H1 (cell line): Measurements from ENCODE around the gene SCAPER. TPM values are rescaled to one million over a fixed set of nuclear protein-coding genes. Genes with fewer than 3 reads are reported as not detected.

Experiments
- CTCF ChIA-PET: fragments of 300-600 bp; sonication (Branson Sonifier 250); formaldehyde crosslinking; loops from one replicate; lab custom pipeline; 2021; ENCODE audit not compliant: partially characterized antibody; lab: Charles Lee
- POLR2A ChIA-PET: fragments of 300-600 bp; sonication (Branson Sonifier 250); formaldehyde crosslinking; loops from one replicate; lab custom pipeline; 2021; ENCODE audit warnings: inconsistent platforms; ENCODE audit not compliant: partially characterized antibody; lab: Charles Lee
- DNase-seq, 2 experiments: peaks; one replicate each; pipeline versions ENCODE4 v3.0.0 to v3.0.0-alpha.2; 2010 to 2022; ENCODE audit warnings: low spot score in 2 of 2, low read depth in 1 of 2, mixed read lengths in 1 of 2
- FAIRE-seq: peaks from 2 replicates; lab custom pipeline; 2011; peaks lifted over from hg19 to GRCh38; lab: Jason Lieb, UNC
- H2AFZ ChIP-seq: 2 replicates; pipeline ENCODE4 v1.8.1; 2012; ENCODE audit warnings: low read length, inconsistent platforms
- H2AK5ac ChIP-seq: 2 replicates; pipeline ENCODE4 v1.6.1; 2013; ENCODE audit warnings: low read depth, low read length
- H2BK120ac ChIP-seq: replicated peaks from 2 replicates; pipeline ENCODE3; 2013; ENCODE audit warnings: low read depth, low read length, inconsistent platforms
- H2BK12ac ChIP-seq: 2 replicates; pipeline ENCODE4 v1.6.1; 2013; ENCODE audit warnings: low read depth, low read length
- H2BK15ac ChIP-seq: 2 replicates; pipeline ENCODE4 v1.6.1; 2013; ENCODE audit warnings: low read length
- H2BK20ac ChIP-seq: 2 replicates; pipeline ENCODE4 v1.6.1; 2013; ENCODE audit warnings: low read length
- H2BK5ac ChIP-seq: 2 replicates; pipeline ENCODE4 v1.6.1; 2013; ENCODE audit warnings: low read depth, low read length
- H3K14ac ChIP-seq: 2 replicates; pipeline ENCODE4 v1.6.1; 2013; ENCODE audit warnings: inconsistent platforms; ENCODE audit not compliant: insufficient read length
- H3K18ac ChIP-seq: 2 replicates; pipeline ENCODE4 v1.6.1; 2013; ENCODE audit warnings: low read length; ENCODE audit errors: extremely low read depth
- H3K23ac ChIP-seq: 2 replicates; pipeline ENCODE4 v1.6.1; 2013; ENCODE audit warnings: inconsistent platforms; ENCODE audit not compliant: insufficient read length
- H3K23me2 ChIP-seq: 2 replicates; pipeline ENCODE4 v1.6.1; 2013; ENCODE audit warnings: low read depth, low read length
- H3K27ac ChIP-seq: 2 replicates; pipeline ENCODE4 v1.6.1; 2011; ENCODE audit warnings: low read depth, low read length, inconsistent platforms
- H3K27me3 ChIP-seq, 4 experiments: replicated peaks in 1 of 4; 1 replicate in 1 of 4; 2 replicates in 3 of 4; pipeline versions ENCODE4 v1.6.1 to v1.8.1; 2011 to 2013; ENCODE audit warnings: low read length in 3 of 4, mild to moderate bottlenecking in 3 of 4, inconsistent platforms in 2 of 4, mixed read lengths in 2 of 4, moderate library complexity in 1 of 4; ENCODE audit not compliant: control insufficient read depth in 3 of 4, insufficient read depth in 3 of 4; ENCODE audit errors: extremely low read depth in 1 of 4
- H3K36me3 ChIP-seq, 4 experiments: 2 replicates each; pipeline versions ENCODE4 v1.6.1 to v1.8.1; 2011 to 2013; ENCODE audit warnings: mild to moderate bottlenecking in 4 of 4, low read length in 3 of 4, moderate library complexity in 2 of 4, control low read depth in 1 of 4, inconsistent platforms in 1 of 4; ENCODE audit not compliant: insufficient read depth in 4 of 4, control insufficient read depth in 2 of 4
- H3K4ac ChIP-seq: replicated peaks from 2 replicates; pipeline ENCODE3; 2013; ENCODE audit warnings: low read length, low read depth, mixed read lengths, inconsistent platforms; ENCODE audit not compliant: insufficient read length
- H3K4me1 ChIP-seq, 4 experiments: replicated peaks in 1 of 4; 1 replicate in 1 of 4; 2 replicates in 3 of 4; pipeline versions ENCODE4 v1.6.1 to v1.8.1; 2011 to 2013; ENCODE audit warnings: low read length in 3 of 4, inconsistent platforms in 2 of 4, mixed read lengths in 1 of 4; ENCODE audit not compliant: insufficient read depth in 4 of 4, control insufficient read depth in 3 of 4
- H3K4me2 ChIP-seq, 2 experiments: 2 replicates each; pipeline versions ENCODE4 v1.6.1 to v1.8.1; 2011 to 2013; ENCODE audit warnings: low read depth in 2 of 2, low read length in 2 of 2, control low read depth in 1 of 2, inconsistent platforms in 1 of 2, mild to moderate bottlenecking in 1 of 2; ENCODE audit not compliant: insufficient read depth in 1 of 2
- H3K4me3 ChIP-seq, 4 experiments: fragments of 200-600, 300-600 bp in 1 of 4; sonication (generic), shearing (Covaris generic), sonication (Bioruptor Twin) in 1 of 4; 2 replicates each; pipeline versions ENCODE4 v1.5.1 to v1.8.1; 2011 to 2016; ENCODE audit warnings: low read length in 4 of 4, low read depth in 3 of 4, control low read depth in 2 of 4, inconsistent platforms in 2 of 4, mild to moderate bottlenecking in 2 of 4, mixed read lengths in 1 of 4, moderate library complexity in 1 of 4; ENCODE audit not compliant: insufficient read depth in 2 of 4; ENCODE audit errors: extremely low read depth in 1 of 4
- H3K56ac ChIP-seq: replicated peaks from 2 replicates; pipeline ENCODE3; 2013; ENCODE audit warnings: low read depth, mild to moderate bottlenecking, mixed read lengths, low read length, inconsistent platforms; ENCODE audit not compliant: insufficient read length
- H3K79me1 ChIP-seq: 2 replicates; pipeline ENCODE4 v1.6.1; 2013; ENCODE audit warnings: low read depth, low read length, control low read depth
- H3K79me2 ChIP-seq, 2 experiments: 2 replicates each; pipeline versions ENCODE4 v1.6.1 to v1.8.1; 2012 to 2013; ENCODE audit warnings: low read length in 2 of 2, mild to moderate bottlenecking in 2 of 2, inconsistent platforms in 1 of 2; ENCODE audit not compliant: insufficient read depth in 2 of 2, control insufficient read depth in 1 of 2
- H3K9ac ChIP-seq, 4 experiments: replicated peaks in 1 of 4; 1 replicate in 1 of 4; 2 replicates in 3 of 4; pipeline versions ENCODE4 v1.6.1 to v1.8.1; 2011 to 2013; ENCODE audit warnings: low read depth in 3 of 4, low read length in 3 of 4, control low read depth in 2 of 4, mild to moderate bottlenecking in 2 of 4, moderate library complexity in 2 of 4, inconsistent platforms in 1 of 4; ENCODE audit errors: extremely low read depth in 1 of 4
- H3K9me3 ChIP-seq, 2 experiments: 2 replicates each; pipeline versions ENCODE4 v1.6.1 to v1.8.1; 2012 to 2013; ENCODE audit warnings: mild to moderate bottlenecking in 2 of 2, moderate library complexity in 2 of 2, control low read depth in 1 of 2, inconsistent platforms in 1 of 2, low read depth in 1 of 2, low read length in 1 of 2, mixed read lengths in 1 of 2; ENCODE audit not compliant: insufficient read depth in 2 of 2
- H4K20me1 ChIP-seq, 2 experiments: replicated peaks in 1 of 2; 2 replicates each; pipeline versions ENCODE3 to v1.8.1; 2011 to 2013; ENCODE audit warnings: inconsistent platforms in 2 of 2, low read length in 2 of 2, mild to moderate bottlenecking in 1 of 2; ENCODE audit not compliant: insufficient read depth in 2 of 2, control insufficient read depth in 1 of 2
- H4K5ac ChIP-seq: 2 replicates; pipeline ENCODE4 v1.6.1; 2013; ENCODE audit warnings: low read length, low read depth, mixed read lengths, inconsistent platforms; ENCODE audit not compliant: insufficient read length
- H4K8ac ChIP-seq: 2 replicates; pipeline ENCODE4 v1.8.0; 2013; ENCODE audit warnings: mild to moderate bottlenecking, moderate library complexity, low read length, inconsistent platforms; ENCODE audit not compliant: insufficient read depth; ENCODE audit errors: extremely low read depth
- H4K91ac ChIP-seq: replicated peaks from 2 replicates; pipeline ENCODE3; 2013; ENCODE audit warnings: low read length, mixed read lengths, inconsistent platforms; ENCODE audit not compliant: insufficient read length
- BCL11A ChIP-seq, 2 experiments: IDR thresholded peaks; one replicate each; pipeline ENCODE4 v1.6.1; 2011; ENCODE audit warnings: low read depth in 2 of 2, low read length in 2 of 2, mild to moderate bottlenecking in 2 of 2
- SRF ChIP-seq: IDR thresholded peaks from 2 replicates; pipeline ENCODE4 v1.6.1; 2011; ENCODE audit warnings: mild to moderate bottlenecking, low read depth, low read length, moderate library complexity
- WGBS, 2 experiments: shearing (Covaris generic) in 1 of 2; methylation state at CpG; one replicate each; pipeline versions ENCODE4 v1.1.6 to v1.1.7; 2013 to 2015; ENCODE audit warnings: low lambda C conversion rate in 2 of 2, mixed read lengths in 2 of 2, inconsistent platforms in 1 of 2, low coverage in 1 of 2, missing lambda C conversion rate in 1 of 2; ENCODE audit not compliant: insufficient replicate concordance in 2 of 2, insufficient coverage in 1 of 2, insufficient read length in 1 of 2; ENCODE audit errors: extremely low coverage in 1 of 2, missing lambda C conversion rate in 1 of 2; 5-methylcytosine and 5-hydroxymethylcytosine counted together
- polyA plus RNA-seq, 7 experiments: library from polyadenylated mRNA; depleted of rRNA in 3 of 7; stranded (reverse) in 5 of 7; unstranded in 2 of 7; fragments of >200 nt in 5 of 7; fragments of 200-250 nt in 2 of 7; gene quantifications; 1 replicate in 5 of 7; 2 replicates in 1 of 7; 4 replicates in 1 of 7; pipeline versions ENCODE4 v1.2.1 to v1.2.3, GENCODE V29; 2011 to 2013; ENCODE audit warnings: missing spikeins in 2 of 7, mixed read lengths in 2 of 7
- total RNA-seq: library from RNA; stranded (reverse); fragmentation: NEBNext Ultra II Directional; extraction: Animal tissue kit (Norgen Biotek cat#: 25700); gene quantifications from 2 replicates; pipeline ENCODE4 v1.2.1, GENCODE V29; 2021

Gene SCAPER
- total and polyA plus RNA-seq, 2 of the 8 experiments (the other 6 are each of a cell fraction or from before 2014, with no cell fraction given) = 1.6 to 6.8 TPM

DNA sequence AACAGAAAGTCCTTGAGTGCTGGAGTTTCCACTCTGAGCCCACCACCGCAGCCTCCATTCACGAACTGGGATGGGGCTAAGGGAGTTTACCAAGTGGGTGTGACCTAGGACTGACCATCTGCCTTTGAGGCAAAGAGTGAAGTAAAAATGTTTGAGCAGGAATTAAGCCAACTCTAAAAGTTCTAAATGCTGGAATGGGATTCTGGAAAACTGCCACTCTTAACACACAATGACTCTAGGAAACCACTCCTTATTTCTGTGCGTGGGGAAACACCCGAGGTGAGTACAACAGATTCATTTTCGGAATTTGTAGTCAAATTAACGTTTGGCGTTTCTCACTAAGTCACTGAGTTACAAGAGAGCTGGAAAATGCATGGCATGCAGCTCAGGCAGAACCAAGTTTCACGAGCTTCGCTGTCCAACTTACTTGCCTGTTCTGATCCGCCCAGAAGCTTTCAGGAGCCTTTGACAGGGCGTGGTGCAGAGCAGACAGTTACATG, 537.0 kb downstream of the SCAPER start:
- H3K4me2 ChIP-seq = no peak overlapping the region
- H3K79me1 ChIP-seq = no peaks in the 10 kb centered on the region
- no peak overlapping the region for H2BK20ac ChIP-seq
- no peak for FAIRE-seq
- DNase-seq = no peak
- no peaks in the 10 kb centered on the region for H3K79me2 ChIP-seq
- no peak overlapping the region for H3K9ac ChIP-seq
- no peaks in the 10 kb centered on the region for H3K4me1 ChIP-seq
- H4K8ac ChIP-seq = no peak overlapping the region
- no peak overlapping the region for H2AFZ ChIP-seq
- H3K56ac ChIP-seq = no peak overlapping the region
- no peak overlapping the region for H2BK12ac ChIP-seq
- H2BK15ac ChIP-seq = no peak overlapping the region
- no peaks in the 10 kb centered on the region for H3K27me3 ChIP-seq
- H3K4ac ChIP-seq = no peak overlapping the region
- no peak overlapping the region for H2BK120ac ChIP-seq
- H2AK5ac ChIP-seq = no peak overlapping the region
- CTCF ChIA-PET = no interaction called here
- H3K27ac ChIP-seq = no peak overlapping the region
- no peak overlapping the region for H4K91ac ChIP-seq
- H2BK5ac ChIP-seq = no peak overlapping the region
- TF ChIP-seq BCL11A (IDR thresholded peaks at IDR 0.05; ENCODE audit: low read depth in 2 of 2, low read length in 2 of 2) (no peak), SRF (no peak)
- TF ChIP-seq, all 59 proteins: peak for 0
- H3K18ac ChIP-seq = no peak overlapping the region
- no peak overlapping the region for H3K4me3 ChIP-seq
- no peaks in the 10 kb centered on the region for H3K9me3 ChIP-seq
- no peak overlapping the region for H3K14ac ChIP-seq
- WGBS, 2 experiments = 88% methylated on average over 11 of the region's 11 CpGs; no CpG with 5 or more reads in 1 of the 2 experiments
- H3K23ac ChIP-seq = no peak overlapping the region
- H3K36me3 ChIP-seq = no peaks in the 10 kb centered on the region
- no peaks in the 10 kb centered on the region for H3K23me2 ChIP-seq
- no peak overlapping the region for H4K5ac ChIP-seq
- no peaks in the 10 kb centered on the region for H4K20me1 ChIP-seq
- POLR2A ChIA-PET = no interaction called here
